Measurements from ENCODE around the gene ENAH.

DNA sequence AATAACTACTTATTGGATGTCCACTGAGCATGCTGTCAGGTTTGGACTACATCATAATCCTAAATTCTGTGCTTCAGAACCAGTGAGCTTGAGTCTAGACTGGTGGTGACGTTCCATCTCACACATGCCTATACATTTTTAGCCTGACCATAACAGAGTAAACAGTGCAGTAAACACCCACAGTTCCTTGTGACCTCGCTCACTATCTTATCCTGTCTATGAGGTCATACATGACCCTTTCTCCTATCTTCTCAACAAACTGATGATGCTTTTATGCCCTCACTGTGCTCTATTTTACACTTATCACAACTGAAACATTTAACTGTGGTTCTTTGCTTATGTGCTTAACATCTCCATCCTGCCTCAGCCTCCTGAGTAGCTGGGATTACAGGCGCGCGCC, 91.2 kb downstream of the ENAH start:
- no peak for TF ChIP-seq CTCF (optimal IDR thresholded peaks at IDR 0.05 in 1 of 3, IDR thresholded peaks at IDR 0.05 in 1 of 3, conservative IDR thresholded peaks at IDR 0.05 in 1 of 3; ENCODE audit: extremely low read depth in 1 of 3, insufficient read depth in 2 of 3, low read length in 3 of 3)
- no peak for TF ChIP-seq EZH2 (IDR thresholded peaks at IDR 0.05; ENCODE audit: low read length)
